ENCODE measurements around the gene DDX1. TPM values are rescaled to one million over a fixed set of nuclear protein-coding genes. Genes with fewer than 3 reads are reported as not detected.

Gene DDX1
- total RNA-seq, 1 donor from 2014 or later, result 103 TPM

DNA sequence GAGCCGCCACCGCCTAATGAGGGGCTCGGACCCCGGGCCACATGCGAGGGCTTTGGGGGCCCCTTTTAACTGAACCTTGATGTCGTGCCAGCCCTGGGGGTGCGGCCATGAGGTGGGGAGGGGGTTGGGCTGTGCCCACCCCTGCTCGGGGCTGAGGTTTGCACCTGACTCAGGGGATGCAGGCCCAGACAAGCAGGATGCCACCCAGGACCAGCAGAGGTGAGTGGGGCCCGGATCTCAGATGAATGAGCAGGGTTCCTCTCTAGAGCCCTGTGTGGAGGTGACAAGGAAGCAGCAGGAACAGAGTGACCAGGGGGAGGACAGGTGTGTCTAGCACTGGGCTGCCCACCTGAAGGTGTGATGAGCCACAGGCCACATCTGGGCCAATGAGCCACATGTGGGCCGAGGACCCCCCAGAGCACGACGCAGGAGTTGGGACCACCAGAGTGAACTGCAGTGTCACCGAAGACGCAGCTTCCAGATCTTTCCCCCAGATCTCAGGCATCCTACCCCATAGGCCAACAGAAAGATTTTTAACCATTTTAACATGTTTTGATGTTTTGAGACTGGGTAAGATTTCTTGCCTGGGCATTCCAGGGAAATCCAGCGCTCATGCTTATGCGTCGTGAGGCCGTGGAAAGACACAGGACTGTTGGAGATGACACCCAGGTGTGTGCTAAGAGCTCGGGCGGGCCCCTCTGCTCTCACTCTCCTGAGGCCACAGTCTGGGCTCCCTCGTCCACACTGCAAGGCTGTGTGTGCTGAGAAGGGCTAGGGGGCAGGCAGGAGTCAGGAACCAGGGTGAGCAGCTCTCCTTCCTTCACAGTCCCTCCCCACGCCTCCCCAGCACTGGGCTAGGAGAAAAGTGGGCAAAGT lies 73.6 kb downstream of the DDX1 start:
- peaks cover 6% of the 10 kb centered on the region for H3K9me3 Mint-ChIP-seq
- H4K20me1 ChIP-seq (ENCODE audit: low read depth), result no peaks in the 10 kb centered on the region
- no peaks in the 10 kb centered on the region for H3K27me3 ChIP-seq
- H3K4me1 Mint-ChIP-seq, result peaks cover 23% of the 10 kb centered on the region
- peaks cover 14% of the 10 kb centered on the region for H3K4me1 ChIP-seq
- no peak overlapping the region for H3K4me3 ChIP-seq
- no peaks in the 10 kb centered on the region for H3K36me3 Mint-ChIP-seq
- H3K4me2 ChIP-seq, result no peak overlapping the region
- H3K79me2 ChIP-seq (ENCODE audit: low read depth), result no peaks in the 10 kb centered on the region
- H3K27me3 Mint-ChIP-seq (ENCODE audit: insufficient read depth, low read depth), result peaks cover 16% of the 10 kb centered on the region
- H3K9me3 ChIP-seq (ENCODE audit: low read depth), result no peaks in the 10 kb centered on the region
- H3K36me3 ChIP-seq, result no peaks in the 10 kb centered on the region
- no peaks in the 10 kb centered on the region for H3F3A ChIP-seq (ENCODE audit: low read depth)
- H2AFZ ChIP-seq (replicated peaks), result no peak overlapping the region
- H3K27ac Mint-ChIP-seq, result no peak overlapping the region
- no peak overlapping the region for H3K27ac ChIP-seq
- H3K4me3 Mint-ChIP-seq, result no peak overlapping the region
- no peak overlapping the region for H3K9ac ChIP-seq
- DNase-seq (ENCODE audit: low spot score), result peak; percentile 11
- TF ChIP-seq EZH2phosphoT487 (IDR thresholded peaks at IDR 0.05) (no peak), EZH2 (IDR thresholded peaks at IDR 0.05) (no peak)
- TF ChIP-seq, protein P1, sequence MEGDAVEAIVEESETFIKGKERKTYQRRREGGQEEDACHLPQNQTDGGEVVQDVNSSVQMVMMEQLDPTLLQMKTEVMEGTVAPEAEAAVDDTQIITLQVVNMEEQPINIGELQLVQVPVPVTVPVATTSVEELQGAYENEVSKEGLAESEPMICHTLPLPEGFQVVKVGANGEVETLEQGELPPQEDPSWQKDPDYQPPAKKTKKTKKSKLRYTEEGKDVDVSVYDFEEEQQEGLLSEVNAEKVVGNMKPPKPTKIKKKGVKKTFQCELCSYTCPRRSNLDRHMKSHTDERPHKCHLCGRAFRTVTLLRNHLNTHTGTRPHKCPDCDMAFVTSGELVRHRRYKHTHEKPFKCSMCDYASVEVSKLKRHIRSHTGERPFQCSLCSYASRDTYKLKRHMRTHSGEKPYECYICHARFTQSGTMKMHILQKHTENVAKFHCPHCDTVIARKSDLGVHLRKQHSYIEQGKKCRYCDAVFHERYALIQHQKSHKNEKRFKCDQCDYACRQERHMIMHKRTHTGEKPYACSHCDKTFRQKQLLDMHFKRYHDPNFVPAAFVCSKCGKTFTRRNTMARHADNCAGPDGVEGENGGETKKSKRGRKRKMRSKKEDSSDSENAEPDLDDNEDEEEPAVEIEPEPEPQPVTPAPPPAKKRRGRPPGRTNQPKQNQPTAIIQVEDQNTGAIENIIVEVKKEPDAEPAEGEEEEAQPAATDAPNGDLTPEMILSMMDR (IDR thresholded peaks at IDR 0.05), result no peak

DNA sequence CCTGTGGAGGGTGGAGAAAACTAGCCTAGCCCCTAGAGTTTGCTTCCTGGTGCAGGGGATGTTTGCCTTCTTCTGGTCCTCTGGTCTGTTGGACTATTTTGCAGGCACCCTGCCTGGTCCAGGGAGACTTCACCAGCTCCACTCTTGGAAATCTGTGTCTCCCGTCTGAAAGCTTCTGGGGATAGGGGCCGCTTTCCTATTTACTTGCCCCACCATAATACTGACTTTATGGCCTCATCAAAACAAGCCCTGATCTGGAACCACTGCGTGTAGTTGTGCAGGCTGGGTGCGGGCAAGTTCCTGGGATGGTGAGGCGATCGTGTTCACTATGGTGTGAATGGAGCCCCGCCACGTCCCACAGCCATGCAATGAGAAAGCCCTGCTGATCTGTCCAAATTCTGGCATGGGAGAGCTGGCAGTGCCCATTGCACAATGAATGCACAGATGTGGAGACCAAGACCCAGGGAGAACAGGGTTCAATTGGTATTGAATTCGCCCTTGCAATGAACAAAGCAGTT lies 74.3 kb downstream of the DDX1 start:
- peaks cover 14% of the 10 kb centered on the region for H3K4me1 ChIP-seq
- no peak overlapping the region for H3K4me3 ChIP-seq
- H3K36me3 Mint-ChIP-seq, result no peaks in the 10 kb centered on the region
- no peaks in the 10 kb centered on the region for H3K9me3 ChIP-seq (ENCODE audit: low read depth)
- peaks cover 6% of the 10 kb centered on the region for H3K9me3 Mint-ChIP-seq
- H3K9ac ChIP-seq, result no peak overlapping the region
- no peak overlapping the region for H3K27ac ChIP-seq
- H2AFZ ChIP-seq (replicated peaks), result no peak overlapping the region
- no peaks in the 10 kb centered on the region for H3K27me3 ChIP-seq
- DNase-seq (ENCODE audit: low spot score), result no peak
- no peaks in the 10 kb centered on the region for H3K79me2 ChIP-seq (ENCODE audit: low read depth)
- no peak overlapping the region for H3K27ac Mint-ChIP-seq
- no peak for TF ChIP-seq EZH2phosphoT487 (IDR thresholded peaks at IDR 0.05)
- TF ChIP-seq, protein P1 (IDR thresholded peaks at IDR 0.05), result no peak
- TF ChIP-seq EZH2 (IDR thresholded peaks at IDR 0.05), result no peak
- H3K36me3 ChIP-seq, result no peaks in the 10 kb centered on the region
- H3K4me2 ChIP-seq, result no peak overlapping the region
- H3F3A ChIP-seq (ENCODE audit: low read depth), result no peaks in the 10 kb centered on the region
- H4K20me1 ChIP-seq (ENCODE audit: low read depth), result no peaks in the 10 kb centered on the region
- peaks cover 19% of the 10 kb centered on the region for H3K27me3 Mint-ChIP-seq (ENCODE audit: insufficient read depth, low read depth)
- peaks cover 23% of the 10 kb centered on the region for H3K4me1 Mint-ChIP-seq
- H3K4me3 Mint-ChIP-seq, result no peak overlapping the region

DNA sequence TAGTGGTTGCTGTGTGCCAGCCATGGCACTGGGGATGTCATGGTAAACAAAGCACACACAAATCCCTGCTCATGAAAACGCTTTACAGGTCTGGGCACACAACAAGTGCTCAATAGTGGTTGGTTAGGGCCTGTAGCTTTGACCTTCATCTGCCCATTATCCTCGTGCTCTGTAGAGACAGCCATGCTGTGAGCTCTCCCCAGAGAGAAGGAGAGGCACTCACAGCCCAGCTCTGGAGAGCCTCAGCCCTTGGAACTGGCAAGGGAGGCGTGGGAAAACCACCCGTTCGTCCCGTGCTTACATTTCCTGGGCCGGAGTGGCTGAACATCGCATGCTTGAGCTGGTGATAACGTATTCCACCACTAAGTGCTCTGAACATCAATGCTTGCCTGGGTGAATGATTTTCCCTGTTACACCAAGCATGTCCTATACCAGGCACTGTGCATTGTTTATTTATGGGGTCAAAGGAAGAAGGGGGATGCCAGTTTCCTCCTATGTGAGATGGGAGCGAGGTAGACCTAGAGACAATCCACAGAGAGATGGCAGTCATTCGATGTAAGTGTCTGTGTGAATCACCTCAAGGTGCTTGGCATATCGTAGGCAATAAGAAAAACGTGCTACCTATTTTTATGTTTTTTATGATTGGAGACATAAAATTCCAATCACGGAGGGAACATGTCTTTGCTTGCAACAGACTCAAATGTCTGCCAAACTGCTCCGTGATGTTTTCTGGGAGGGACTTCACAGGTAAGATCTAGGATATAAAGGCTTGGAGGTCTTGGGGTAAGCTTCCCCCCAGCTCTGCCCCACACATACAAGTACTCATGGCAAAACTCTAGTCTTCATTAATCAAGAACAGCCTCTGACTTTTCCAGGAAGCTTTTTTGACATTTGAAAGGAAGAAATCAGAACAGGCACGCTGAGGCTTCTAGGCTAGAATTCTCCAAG lies 75.5 kb downstream of the DDX1 start:
- Mint-ChIP-seq H3K9me3 (peaks cover 4% of the 10 kb centered on the region), H3K27ac (no peak overlapping the region), H3K27me3 (ENCODE audit: insufficient read depth, low read depth) (peaks cover 19% of the 10 kb centered on the region), H3K4me3 (no peak overlapping the region), H3K36me3 (no peaks in the 10 kb centered on the region), H3K4me1 (peaks cover 23% of the 10 kb centered on the region)
- H3K27me3 ChIP-seq, result no peaks in the 10 kb centered on the region
- H3K9me3 ChIP-seq (ENCODE audit: low read depth), result no peaks in the 10 kb centered on the region
- no peaks in the 10 kb centered on the region for H3F3A ChIP-seq (ENCODE audit: low read depth)
- H3K9ac ChIP-seq, result no peak overlapping the region
- H3K4me3 ChIP-seq, result no peak overlapping the region
- H3K36me3 ChIP-seq, result no peaks in the 10 kb centered on the region
- no peaks in the 10 kb centered on the region for H3K79me2 ChIP-seq (ENCODE audit: low read depth)
- no peak for DNase-seq (ENCODE audit: low spot score)
- TF ChIP-seq, protein P1 (IDR thresholded peaks at IDR 0.05), result no peak
- no peak for TF ChIP-seq EZH2 (IDR thresholded peaks at IDR 0.05)
- H3K4me1 ChIP-seq, result peaks cover 14% of the 10 kb centered on the region
- H2AFZ ChIP-seq (replicated peaks), result no peak overlapping the region
- H4K20me1 ChIP-seq (ENCODE audit: low read depth), result no peaks in the 10 kb centered on the region
- H3K27ac ChIP-seq, result no peak overlapping the region
- no peak overlapping the region for H3K4me2 ChIP-seq

Data from neural progenitor cell (in vitro differentiated cells).